ENCODE measurements around the gene COLGALT1.

Gene COLGALT1

GRCh38 chr19:17616686-17616960, 61.2 kb downstream of the COLGALT1 start:
- Histone ChIP-seq H3K27ac (ENCODE audit: low read depth in 2 of 2, low read length in 2 of 2) (no peak overlapping the region), H3K27me3 (ENCODE audit: control insufficient read depth in 2 of 2, insufficient read depth in 2 of 2, low read length in 2 of 2) (peaks cover 5% of the 10 kb centered on the region in 2 donors), H3K36me3 (ENCODE audit: control insufficient read depth in 2 of 2, insufficient read depth in 2 of 2, low read length in 2 of 2) (no peaks in the 10 kb centered on the region), H3K9me3 (ENCODE audit: control insufficient read depth in 2 of 2, low read length in 2 of 2) (no peaks in the 10 kb centered on the region), H3K4me3 (ENCODE audit: low read length in 2 of 2) (peak overlapping the region in 1 of 2 donors; percentile 30), H3K4me1 (ENCODE audit: control insufficient read depth in 2 of 2, insufficient read depth in 2 of 2, low read length in 2 of 2) (no peaks in the 10 kb centered on the region), H3K9ac (ENCODE audit: low read depth in 1 of 2, low read length in 2 of 2) (no peak overlapping the region)

GRCh38 chr19:17616961-17617806, 61.7 kb downstream of the COLGALT1 start:
- Histone ChIP-seq H3K27me3 (ENCODE audit: control insufficient read depth in 2 of 2, insufficient read depth in 2 of 2, low read length in 2 of 2) (peaks cover 5% of the 10 kb centered on the region in 2 donors), H3K9ac (ENCODE audit: low read depth in 1 of 2, low read length in 2 of 2) (no peak overlapping the region), H3K9me3 (ENCODE audit: control insufficient read depth in 2 of 2, low read length in 2 of 2) (no peaks in the 10 kb centered on the region), H3K36me3 (ENCODE audit: control insufficient read depth in 2 of 2, insufficient read depth in 2 of 2, low read length in 2 of 2) (no peaks in the 10 kb centered on the region), H3K4me1 (ENCODE audit: control insufficient read depth in 2 of 2, insufficient read depth in 2 of 2, low read length in 2 of 2) (no peaks in the 10 kb centered on the region), H3K27ac (ENCODE audit: low read depth in 2 of 2, low read length in 2 of 2) (no peak overlapping the region), H3K4me3 (ENCODE audit: low read length in 2 of 2) (no peak overlapping the region)

DNA sequence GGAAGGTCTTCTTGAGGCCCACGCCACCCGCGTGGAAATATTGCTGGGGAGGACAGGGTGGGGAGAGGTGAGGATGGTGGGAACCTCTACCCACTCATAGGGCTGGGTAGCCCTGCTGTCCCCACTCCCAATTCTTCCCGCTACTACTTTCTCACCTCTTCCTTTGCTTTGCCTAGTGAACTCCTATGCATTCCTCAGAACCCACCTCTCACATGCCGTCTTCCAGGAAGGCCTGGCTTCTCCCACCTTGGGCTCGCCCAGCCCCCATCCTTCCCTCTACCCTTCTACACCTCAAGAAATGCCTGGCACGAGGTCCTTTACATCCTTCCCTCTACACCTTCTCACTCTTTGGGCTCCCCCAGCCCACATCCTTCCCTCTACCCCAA, 62.4 kb downstream of the COLGALT1 start:
- H3K9ac ChIP-seq (ENCODE audit: low read depth in 1 of 2, low read length in 2 of 2): no peak overlapping the region
- H3K27me3 ChIP-seq (ENCODE audit: control insufficient read depth in 2 of 2, insufficient read depth in 2 of 2, low read length in 2 of 2): peaks cover 5% of the 10 kb centered on the region in 2 donors
- H3K4me3 ChIP-seq (ENCODE audit: low read length in 2 of 2): no peak overlapping the region
- H3K27ac ChIP-seq (ENCODE audit: low read depth in 2 of 2, low read length in 2 of 2): no peak overlapping the region
- H3K36me3 ChIP-seq (ENCODE audit: control insufficient read depth in 2 of 2, insufficient read depth in 2 of 2, low read length in 2 of 2): no peaks in the 10 kb centered on the region
- H3K9me3 ChIP-seq (ENCODE audit: control insufficient read depth in 2 of 2, low read length in 2 of 2): no peaks in the 10 kb centered on the region
- H3K4me1 ChIP-seq (ENCODE audit: control insufficient read depth in 2 of 2, insufficient read depth in 2 of 2, low read length in 2 of 2): no peaks in the 10 kb centered on the region

- Histone ChIP-seq H3K9me3 (ENCODE audit: control insufficient read depth in 2 of 2, low read length in 2 of 2) (no peaks in the 10 kb centered on the region), H3K27ac (ENCODE audit: low read depth in 2 of 2, low read length in 2 of 2) (no peak overlapping the region), H3K9ac (ENCODE audit: low read depth in 1 of 2, low read length in 2 of 2) (no peak overlapping the region), H3K27me3 (ENCODE audit: control insufficient read depth in 2 of 2, insufficient read depth in 2 of 2, low read length in 2 of 2) (peaks cover 5% of the 10 kb centered on the region in 2 donors), H3K4me1 (ENCODE audit: control insufficient read depth in 2 of 2, insufficient read depth in 2 of 2, low read length in 2 of 2) (no peaks in the 10 kb centered on the region), H3K4me3 (ENCODE audit: low read length in 2 of 2) (no peak overlapping the region), H3K36me3 (ENCODE audit: control insufficient read depth in 2 of 2, insufficient read depth in 2 of 2, low read length in 2 of 2) (no peaks in the 10 kb centered on the region)
Measured at GRCh38 chr19:17618281-17618903, 62.9 kb downstream of the COLGALT1 start.

GRCh38 chr19:17618936-17619335, 63.5 kb downstream of the COLGALT1 start:
- Histone ChIP-seq H3K9ac (ENCODE audit: low read depth in 1 of 2, low read length in 2 of 2) (no peak overlapping the region), H3K4me1 (ENCODE audit: control insufficient read depth in 2 of 2, insufficient read depth in 2 of 2, low read length in 2 of 2) (no peaks in the 10 kb centered on the region), H3K27me3 (ENCODE audit: control insufficient read depth in 2 of 2, insufficient read depth in 2 of 2, low read length in 2 of 2) (peaks cover 5% of the 10 kb centered on the region in 2 donors), H3K36me3 (ENCODE audit: control insufficient read depth in 2 of 2, insufficient read depth in 2 of 2, low read length in 2 of 2) (no peaks in the 10 kb centered on the region), H3K9me3 (ENCODE audit: control insufficient read depth in 2 of 2, low read length in 2 of 2) (no peaks in the 10 kb centered on the region), H3K4me3 (ENCODE audit: low read length in 2 of 2) (no peak overlapping the region), H3K27ac (ENCODE audit: low read depth in 2 of 2, low read length in 2 of 2) (no peak overlapping the region)

GRCh38 chr19:17620696-17621095, 65.2 kb downstream of the COLGALT1 start:
- Histone ChIP-seq H3K9ac (ENCODE audit: low read depth in 1 of 2, low read length in 2 of 2) (no peak overlapping the region), H3K36me3 (ENCODE audit: control insufficient read depth in 2 of 2, insufficient read depth in 2 of 2, low read length in 2 of 2) (no peaks in the 10 kb centered on the region), H3K9me3 (ENCODE audit: control insufficient read depth in 2 of 2, low read length in 2 of 2) (no peaks in the 10 kb centered on the region), H3K27ac (ENCODE audit: low read depth in 2 of 2, low read length in 2 of 2) (no peak overlapping the region), H3K4me3 (ENCODE audit: low read length in 2 of 2) (no peak overlapping the region), H3K27me3 (ENCODE audit: control insufficient read depth in 2 of 2, insufficient read depth in 2 of 2, low read length in 2 of 2) (peaks cover 2 to 5% of the 10 kb centered on the region in 2 donors), H3K4me1 (ENCODE audit: control insufficient read depth in 2 of 2, insufficient read depth in 2 of 2, low read length in 2 of 2) (no peaks in the 10 kb centered on the region)

- H3K9ac ChIP-seq (ENCODE audit: low read depth in 1 of 2, low read length in 2 of 2): no peak overlapping the region
- no peak overlapping the region for H3K27ac ChIP-seq (ENCODE audit: low read depth in 2 of 2, low read length in 2 of 2)
- no peaks in the 10 kb centered on the region for H3K27me3 ChIP-seq (ENCODE audit: control insufficient read depth in 2 of 2, insufficient read depth in 2 of 2, low read length in 2 of 2)
- H3K4me3 ChIP-seq (ENCODE audit: low read length in 2 of 2): no peak overlapping the region
- no peaks in the 10 kb centered on the region for H3K4me1 ChIP-seq (ENCODE audit: control insufficient read depth in 2 of 2, insufficient read depth in 2 of 2, low read length in 2 of 2)
- H3K9me3 ChIP-seq (ENCODE audit: control insufficient read depth in 2 of 2, low read length in 2 of 2): no peaks in the 10 kb centered on the region
- no peaks in the 10 kb centered on the region for H3K36me3 ChIP-seq (ENCODE audit: control insufficient read depth in 2 of 2, insufficient read depth in 2 of 2, low read length in 2 of 2)
Measured at GRCh38 chr19:17623224-17623935, 67.9 kb downstream of the COLGALT1 start.

GRCh38 chr19:17624314-17624991, 69.0 kb downstream of the COLGALT1 start:
- Histone ChIP-seq H3K27ac (ENCODE audit: low read depth in 2 of 2, low read length in 2 of 2) (no peak overlapping the region), H3K27me3 (ENCODE audit: control insufficient read depth in 2 of 2, insufficient read depth in 2 of 2, low read length in 2 of 2) (no peaks in the 10 kb centered on the region), H3K36me3 (ENCODE audit: control insufficient read depth in 2 of 2, insufficient read depth in 2 of 2, low read length in 2 of 2) (no peaks in the 10 kb centered on the region), H3K4me3 (ENCODE audit: low read length in 2 of 2) (no peak overlapping the region), H3K4me1 (ENCODE audit: control insufficient read depth in 2 of 2, insufficient read depth in 2 of 2, low read length in 2 of 2) (no peaks in the 10 kb centered on the region), H3K9me3 (ENCODE audit: control insufficient read depth in 2 of 2, low read length in 2 of 2) (no peaks in the 10 kb centered on the region), H3K9ac (ENCODE audit: low read depth in 1 of 2, low read length in 2 of 2) (no peak overlapping the region)

- Histone ChIP-seq H3K4me1 (ENCODE audit: control insufficient read depth in 2 of 2, insufficient read depth in 2 of 2, low read length in 2 of 2) (no peaks in the 10 kb centered on the region), H3K9me3 (ENCODE audit: control insufficient read depth in 2 of 2, low read length in 2 of 2) (no peaks in the 10 kb centered on the region), H3K4me3 (ENCODE audit: low read length in 2 of 2) (no peak overlapping the region), H3K27me3 (ENCODE audit: control insufficient read depth in 2 of 2, insufficient read depth in 2 of 2, low read length in 2 of 2) (no peaks in the 10 kb centered on the region), H3K9ac (ENCODE audit: low read depth in 1 of 2, low read length in 2 of 2) (no peak overlapping the region), H3K36me3 (ENCODE audit: control insufficient read depth in 2 of 2, insufficient read depth in 2 of 2, low read length in 2 of 2) (no peaks in the 10 kb centered on the region), H3K27ac (ENCODE audit: low read depth in 2 of 2, low read length in 2 of 2) (no peak overlapping the region)
Measured at GRCh38 chr19:17625043-17625442, 69.6 kb downstream of the COLGALT1 start.

DNA sequence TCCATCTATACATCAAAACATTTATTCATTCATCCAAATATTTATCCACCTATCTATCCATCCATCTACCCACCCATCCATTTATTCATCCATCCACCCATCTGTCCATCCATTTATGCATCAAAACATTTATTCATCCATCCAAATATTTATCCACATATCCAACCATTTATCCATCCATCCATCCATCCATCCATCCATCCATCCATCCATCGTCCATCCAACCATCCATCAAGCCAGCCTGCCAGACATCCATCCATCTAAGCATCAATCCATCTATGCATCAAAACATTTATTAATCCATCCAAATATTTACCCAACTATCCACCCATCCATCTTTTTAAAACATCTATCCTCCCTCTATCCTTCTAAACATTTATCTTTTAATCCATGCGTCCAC, 70.5 kb downstream of the COLGALT1 start:
- H3K4me1 ChIP-seq (ENCODE audit: control insufficient read depth in 2 of 2, insufficient read depth in 2 of 2, low read length in 2 of 2): no peaks in the 10 kb centered on the region
- no peak overlapping the region for H3K4me3 ChIP-seq (ENCODE audit: low read length in 2 of 2)
- H3K36me3 ChIP-seq (ENCODE audit: control insufficient read depth in 2 of 2, insufficient read depth in 2 of 2, low read length in 2 of 2): no peaks in the 10 kb centered on the region
- H3K9me3 ChIP-seq (ENCODE audit: control insufficient read depth in 2 of 2, low read length in 2 of 2): no peaks in the 10 kb centered on the region
- no peak overlapping the region for H3K27ac ChIP-seq (ENCODE audit: low read depth in 2 of 2, low read length in 2 of 2)
- no peak overlapping the region for H3K9ac ChIP-seq (ENCODE audit: low read depth in 1 of 2, low read length in 2 of 2)
- H3K27me3 ChIP-seq (ENCODE audit: control insufficient read depth in 2 of 2, insufficient read depth in 2 of 2, low read length in 2 of 2): no peaks in the 10 kb centered on the region

Measured in mucosa of rectum (tissue), 2 donors.